ENCODE measurements around the gene ITGB6. TPM values are rescaled to one million over a fixed set of nuclear protein-coding genes. Genes with fewer than 3 reads are reported as not detected.

The ITGB6 gene
- total and polyA plus RNA-seq, 2 of the 4 experiments (the other 2 are of a cell fraction): under 0.01 TPM; not detected in 1

- no CpG with 5 or more reads among the region's 2 CpGs for WGBS, 2 experiments (ENCODE audit: extremely low coverage in 2 of 2, insufficient read length in 1 of 2)
- no peak for DNase-seq
- in situ Hi-C loops (cut with MboI; ENCODE audit: low sequenced_read_pairs): no loop called here
Observed at GRCh38 chr2:160165081-160165480, 35.0 kb downstream of the ITGB6 start.

More at GRCh38 chr2:160165081-160165480, 35.0 kb downstream of the ITGB6 start:
- Histone ChIP-seq H3K36me3 (ENCODE audit: control insufficient read depth, insufficient read depth, low read length) (no peaks in the 10 kb centered on the region), H2BK120ac (ENCODE audit: low read depth, low read length) (no peak overlapping the region), H4K8ac (ENCODE audit: low read depth in 2 of 2, low read length in 2 of 2) (no peak overlapping the region), H2AFZ (replicated peaks; ENCODE audit: low read length, poor library complexity) (no peak overlapping the region), H2AK5ac (ENCODE audit: low read depth, low read length) (no peak overlapping the region), H2BK15ac (ENCODE audit: low read depth, low read length) (no peak overlapping the region), H3K9me1 (ENCODE audit: insufficient read depth, low read length) (no peaks in the 10 kb centered on the region), H3K79me1 (ENCODE audit: low read depth in 1 of 2, low read length in 2 of 2) (no peaks in the 10 kb centered on the region), H4K20me1 (ENCODE audit: insufficient read depth, low read length) (no peaks in the 10 kb centered on the region), H2BK20ac (ENCODE audit: low read depth, low read length) (no peak overlapping the region), H3K4ac (ENCODE audit: low read depth, low read length) (no peak overlapping the region), H3K4me2 (ENCODE audit: low read depth, low read length) (no peak overlapping the region), H3K56ac (ENCODE audit: extremely low read depth, insufficient read depth, low read length) (no peak overlapping the region), H3K9ac (ENCODE audit: low read depth, low read length) (no peak overlapping the region), H2AK9ac (replicated peaks; ENCODE audit: low read depth, low read length, poor library complexity) (no peak overlapping the region), H3K27me3 (ENCODE audit: control insufficient read depth, insufficient read depth, low read length) (no peaks in the 10 kb centered on the region), H4K5ac (ENCODE audit: low read depth, low read length) (no peak overlapping the region), H2BK5ac (ENCODE audit: low read depth, low read length, poor library complexity, severe bottlenecking) (no peak overlapping the region), H3K23ac (ENCODE audit: low read depth, low read length) (no peak overlapping the region), H3K18ac (ENCODE audit: low read depth, low read length) (no peak overlapping the region), H3K9me3 (ENCODE audit: control insufficient read depth, insufficient read depth, low read length) (no peaks in the 10 kb centered on the region), H3K4me3 (ENCODE audit: insufficient read depth, low read depth, low read length) (no peak overlapping the region), H3K4me1 (ENCODE audit: control insufficient read depth, insufficient read depth, low read length) (no peaks in the 10 kb centered on the region), H3K27ac (ENCODE audit: insufficient read depth, low read length) (no peak overlapping the region), H4K91ac (ENCODE audit: insufficient read depth, low read depth, low read length) (no peak overlapping the region), H3K14ac (replicated peaks; ENCODE audit: low read depth, low read length) (no peak overlapping the region)
- intact Hi-C loops (cut with micrococcal nuclease) (no loop called here), dilution Hi-C loops (cut with HindIII; ENCODE audit: low sequenced_read_pairs, unreplicated experiment) (no loop called here)
- ChIA-PET CTCF (no interaction called here), POLR2A (ENCODE audit: unreplicated experiment) (no interaction called here)
- BruUV-seq (replicated peaks): no TSS peak
- no peak for ATAC-seq (ENCODE audit: low read depth)
- TF ChIP-seq RFX5 (IDR thresholded peaks at IDR 0.05; ENCODE audit: low read depth, low read length) (no peak), POLR2A (IDR thresholded peaks at IDR 0.05; ENCODE audit: low read depth, low read length) (no peak), MAFK (IDR thresholded peaks at IDR 0.05; ENCODE audit: low read depth, low read length) (no peak), MXI1 (IDR thresholded peaks at IDR 0.05; ENCODE audit: borderline replicate concordance, low read depth, low read length) (no peak), FOS (IDR thresholded peaks at IDR 0.05; ENCODE audit: low read depth, low read length) (no peak), CTCF (conservative IDR thresholded peaks at IDR 0.05; ENCODE audit: low read depth, low read length) (no peak), RCOR1 (IDR thresholded peaks at IDR 0.05; ENCODE audit: insufficient replicate concordance, low read length) (no peak), MAZ (IDR thresholded peaks at IDR 0.05; ENCODE audit: borderline replicate concordance, low read depth, low read length) (no peak), RAD21 (IDR thresholded peaks at IDR 0.05; ENCODE audit: low read length) (no peak), CHD1 (IDR thresholded peaks at IDR 0.05; ENCODE audit: low read depth, low read length) (no peak), SMC3 (IDR thresholded peaks at IDR 0.05; ENCODE audit: low read depth, low read length) (no peak)
- TF ChIP-seq, protein P1, sequence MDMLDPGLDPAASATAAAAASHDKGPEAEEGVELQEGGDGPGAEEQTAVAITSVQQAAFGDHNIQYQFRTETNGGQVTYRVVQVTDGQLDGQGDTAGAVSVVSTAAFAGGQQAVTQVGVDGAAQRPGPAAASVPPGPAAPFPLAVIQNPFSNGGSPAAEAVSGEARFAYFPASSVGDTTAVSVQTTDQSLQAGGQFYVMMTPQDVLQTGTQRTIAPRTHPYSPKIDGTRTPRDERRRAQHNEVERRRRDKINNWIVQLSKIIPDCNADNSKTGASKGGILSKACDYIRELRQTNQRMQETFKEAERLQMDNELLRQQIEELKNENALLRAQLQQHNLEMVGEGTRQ (IDR thresholded peaks at IDR 0.05; ENCODE audit: low read depth, low read length): no peak
- TF ChIP-seq, protein P2, sequence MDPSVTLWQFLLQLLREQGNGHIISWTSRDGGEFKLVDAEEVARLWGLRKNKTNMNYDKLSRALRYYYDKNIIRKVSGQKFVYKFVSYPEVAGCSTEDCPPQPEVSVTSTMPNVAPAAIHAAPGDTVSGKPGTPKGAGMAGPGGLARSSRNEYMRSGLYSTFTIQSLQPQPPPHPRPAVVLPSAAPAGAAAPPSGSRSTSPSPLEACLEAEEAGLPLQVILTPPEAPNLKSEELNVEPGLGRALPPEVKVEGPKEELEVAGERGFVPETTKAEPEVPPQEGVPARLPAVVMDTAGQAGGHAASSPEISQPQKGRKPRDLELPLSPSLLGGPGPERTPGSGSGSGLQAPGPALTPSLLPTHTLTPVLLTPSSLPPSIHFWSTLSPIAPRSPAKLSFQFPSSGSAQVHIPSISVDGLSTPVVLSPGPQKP (IDR thresholded peaks at IDR 0.05; ENCODE audit: borderline replicate concordance, low read depth, low read length): no peak
